MCF 10A (cell line): ENCODE data around the gene ERN2. TPM values are rescaled to one million over a fixed set of nuclear protein-coding genes. Genes with fewer than 3 reads are reported as not detected.

Source experiments
- Bru-seq: library from RNA; stranded (reverse); fragments of 400-500 nt; gene quantifications from one replicate; lab custom pipeline; 2021; lab: Mats Ljungman, UMichigan
- BruChase-seq, 2 experiments: library from RNA; stranded (reverse); fragments of 400-500 nt; gene quantifications; one replicate each; lab custom pipeline; 2021; lab: Mats Ljungman, UMichigan
- BruUV-seq: library from RNA; stranded (reverse); fragments of 400-500 nt; replicated peaks from 2 replicates; lab custom pipeline; 2021; lab: Mats Ljungman, UMichigan
- CTCF ChIA-PET: fragments of 300-600 bp; sonication (Branson Sonifier 250); formaldehyde crosslinking; extraction: SDS; loops from one replicate; lab custom pipeline; 2021; ENCODE audit warnings: antibody characterized with exemption, inconsistent platforms; lab: Yijun Ruan, JAX
- POLR2A ChIA-PET: fragments of 300-600, 350-650 bp; sonication (Branson Sonifier 250); formaldehyde crosslinking; extraction: SDS; loops from one replicate; lab custom pipeline; 2020; ENCODE audit warnings: antibody characterized with exemption, inconsistent platforms; lab: Yijun Ruan, JAX
- DNase-seq: peaks from one replicate; pipeline ENCODE4 v3.0.0-alpha.2; 2018; ENCODE audit not compliant: unreplicated experiment
- H3K27ac Mint-ChIP-seq: one replicate; pipeline ENCODE4 v1.8.0; 2022; ENCODE audit warnings: mild to moderate bottlenecking, low read depth, mixed read lengths; ENCODE audit not compliant: unreplicated experiment
- H3K27me3 Mint-ChIP-seq: one replicate; pipeline ENCODE4 v1.8.0; 2022; ENCODE audit warnings: mixed read lengths; ENCODE audit not compliant: insufficient read depth, unreplicated experiment
- H3K36me3 Mint-ChIP-seq: one replicate; pipeline ENCODE4 v1.8.0; 2022; ENCODE audit warnings: mild to moderate bottlenecking, moderate library complexity, mixed read lengths; ENCODE audit not compliant: insufficient read depth, unreplicated experiment
- H3K4me1 Mint-ChIP-seq: one replicate; pipeline ENCODE4 v1.8.0; 2022; ENCODE audit warnings: mixed read lengths; ENCODE audit not compliant: insufficient read depth, unreplicated experiment
- H3K4me3 Mint-ChIP-seq: one replicate; pipeline ENCODE4 v1.8.0; 2022; ENCODE audit warnings: mild to moderate bottlenecking, moderate library complexity, mixed read lengths; ENCODE audit not compliant: unreplicated experiment
- H3K9me3 Mint-ChIP-seq: one replicate; pipeline ENCODE4 v1.8.0; 2022; ENCODE audit warnings: mixed read lengths; ENCODE audit not compliant: unreplicated experiment
- CTCF ChIP-seq: fragments of 200-600 bp; IDR thresholded peaks from one replicate; pipeline ENCODE4 v1.8.0; 2022; ENCODE audit warnings: antibody characterized with exemption, mild to moderate bottlenecking; ENCODE audit not compliant: unreplicated experiment
- intact Hi-C: fragments of 100-400 bp; cut with micrococcal nuclease; formaldehyde crosslinking; loops from 2 replicates; pipeline ENCODE4 v1.14.1; 2022
- long read RNA-seq: library from polyadenylated mRNA; stranded (forward); transcript quantifications from one replicate; pipeline ENCODE4 v2.0.0, GENCODE V29; 2022
- total RNA-seq: library from RNA; stranded (reverse); gene quantifications from 2 replicates; pipeline ENCODE4 v1.2.3, GENCODE V29; 2022

ERN2 gene
- total RNA-seq = not detected in 2 replicates
- Bru-seq, nascent RNA = not detected
- not detected for BruChase-seq, experiment 1, labeled RNA remaining after a 6-hour chase
- BruChase-seq, experiment 2, labeled RNA remaining after a 2-hour chase = percentile 4 among the genes with signal in this experiment
- long read RNA-seq = 0 reads

DNA sequence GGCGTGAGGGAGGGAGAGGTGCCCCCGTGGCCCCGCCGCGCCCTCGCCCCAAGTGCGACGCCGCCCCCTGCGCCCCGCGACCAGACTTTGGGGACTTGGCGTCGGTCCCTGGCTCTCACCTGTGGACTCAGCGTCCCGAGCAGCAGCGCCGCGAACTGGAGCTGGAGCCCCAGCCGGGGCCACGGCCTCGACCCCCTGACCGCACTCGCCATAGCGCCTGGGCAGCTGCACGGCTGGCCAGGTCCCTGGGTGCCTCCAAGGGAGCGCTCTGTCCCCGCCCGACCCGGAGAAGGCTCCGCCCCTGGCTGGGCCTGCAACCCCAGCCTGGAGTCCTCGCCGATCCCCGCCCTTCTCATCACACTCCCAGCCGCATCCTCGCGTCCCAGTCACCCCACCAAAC is at the start of gene ERN2:
ERN2 (minus strand) TSS at position 247 of the 400 bp plus-strand sequence; CDS start at position 212, 35 bp downstream.
- CTCF ChIA-PET = no interaction called here
- BruUV-seq = no TSS peak
- H3K4me1 Mint-ChIP-seq = no peaks in the 10 kb centered on the region

GRCh38 chr16:23757937-23758619 is 45.1 kb upstream of the ERN2 start:
- CTCF ChIA-PET = interaction anchor here (0.5 to 1.1 kb wide), 3 partner anchors 22 to 121 kb away, joined by 3 to 5 read pairs (median 3); no protein-coding TSS in a partner anchor
- Mint-ChIP-seq H3K4me3 (no peak overlapping the region), H3K9me3 (peaks cover 7% of the 10 kb centered on the region), H3K27me3 (peaks cover 26% of the 10 kb centered on the region), H3K4me1 (no peaks in the 10 kb centered on the region), H3K27ac (no peak overlapping the region), H3K36me3 (no peaks in the 10 kb centered on the region)
- TF ChIP-seq CTCF = no peak
- no peak for DNase-seq
- no TSS peak for BruUV-seq
- POLR2A ChIA-PET = no interaction called here
- intact Hi-C loops = no loop called here

More for the DNA sequence above, at the start of gene ERN2:
- POLR2A ChIA-PET = no interaction called here
- intact Hi-C loops = no loop called here
- no peaks in the 10 kb centered on the region for H3K36me3 Mint-ChIP-seq
- peaks cover 42% of the 10 kb centered on the region for H3K27me3 Mint-ChIP-seq
- no peak for DNase-seq
- no peaks in the 10 kb centered on the region for H3K9me3 Mint-ChIP-seq
- no peak within 1 kb of the TSS for H3K4me3 Mint-ChIP-seq
- H3K27ac Mint-ChIP-seq = no peak within 1 kb of the TSS
- no peak for TF ChIP-seq CTCF

DNA sequence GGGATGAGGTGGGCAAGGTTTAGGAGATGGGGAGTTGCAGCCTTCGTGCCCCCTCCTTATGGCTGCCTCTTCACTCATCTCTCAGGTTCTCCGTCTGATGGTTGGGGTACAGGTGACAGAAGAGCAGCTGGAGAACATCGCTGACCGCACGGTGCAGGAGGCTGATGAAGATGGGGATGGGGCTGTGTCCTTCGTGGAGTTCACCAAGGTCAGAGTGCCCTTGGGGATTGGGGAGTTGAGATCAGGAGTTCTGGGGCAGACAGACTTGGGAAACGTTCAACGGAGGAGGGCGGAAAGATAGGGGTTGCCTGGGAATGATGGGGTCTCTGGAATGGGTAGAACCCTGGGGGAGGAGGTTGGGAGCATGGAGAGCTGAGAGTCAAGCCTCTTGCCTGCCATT is 44.1 kb upstream of the ERN2 start:
- Mint-ChIP-seq H3K9me3 (peaks cover 7% of the 10 kb centered on the region), H3K27me3 (peaks cover 26% of the 10 kb centered on the region), H3K4me3 (no peak overlapping the region), H3K27ac (no peak overlapping the region), H3K36me3 (no peaks in the 10 kb centered on the region), H3K4me1 (no peaks in the 10 kb centered on the region)
- ChIA-PET CTCF (interaction anchor here (0.5 to 1.1 kb wide), 2 partner anchors 78 to 122 kb away, joined by 3 read pairs; no protein-coding TSS in a partner anchor), POLR2A (no interaction called here)
- DNase-seq = no peak
- intact Hi-C loops = no loop called here
- TF ChIP-seq CTCF = no peak
- no TSS peak for BruUV-seq

DNA sequence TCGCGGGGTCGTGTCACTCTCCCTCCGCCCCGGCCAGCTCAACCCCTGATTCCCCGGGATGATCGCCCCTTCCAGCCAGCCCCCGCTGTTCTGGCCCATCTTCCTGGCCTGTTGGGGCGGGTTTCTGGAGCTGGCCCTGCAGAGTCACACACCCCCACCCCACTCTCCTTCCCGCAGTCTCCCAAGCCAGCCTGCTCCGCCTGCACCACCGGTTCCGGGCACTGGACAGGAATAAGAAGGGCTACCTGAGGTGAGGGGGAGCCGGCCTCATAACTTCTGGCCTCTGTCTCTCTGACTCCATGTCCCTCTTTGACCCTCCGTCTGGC is 42.4 kb upstream of the ERN2 start:
- no TSS peak for BruUV-seq
- no peaks in the 10 kb centered on the region for H3K36me3 Mint-ChIP-seq
- peaks cover 7% of the 10 kb centered on the region for H3K9me3 Mint-ChIP-seq
- H3K27me3 Mint-ChIP-seq = peaks cover 26% of the 10 kb centered on the region
- no peak for TF ChIP-seq CTCF
- DNase-seq = no peak
- no peak overlapping the region for H3K27ac Mint-ChIP-seq
- no peaks in the 10 kb centered on the region for H3K4me1 Mint-ChIP-seq
- H3K4me3 Mint-ChIP-seq = no peak overlapping the region
- POLR2A ChIA-PET = no interaction called here
- intact Hi-C loops = no loop called here
- CTCF ChIA-PET = no interaction called here
